Mesodermal cell (in vitro differentiated cells): Measurements from ENCODE around the gene MTHFR.

Source experiments
- H3K27ac ChIP-seq: 2 replicates; pipeline ENCODE4 v1.7.0; 2013; ENCODE audit warnings: mild to moderate bottlenecking, low read depth, low read length, moderate library complexity; ENCODE audit not compliant: severe bottlenecking
- H3K36me3 ChIP-seq: 2 replicates; pipeline ENCODE4 v1.7.1; 2013; ENCODE audit warnings: mild to moderate bottlenecking, low read length, moderate library complexity; ENCODE audit not compliant: control insufficient read depth, insufficient read depth
- H3K4me1 ChIP-seq: one replicate; pipeline ENCODE4 v1.7.1; 2013; ENCODE audit warnings: mild to moderate bottlenecking, low read length; ENCODE audit not compliant: insufficient read depth, control insufficient read depth, poor library complexity, severe bottlenecking
- H3K4me3 ChIP-seq: 2 replicates; pipeline ENCODE4 v1.7.0; 2013; ENCODE audit warnings: low read length, control low read depth, mild to moderate bottlenecking; ENCODE audit not compliant: insufficient read depth, poor library complexity, severe bottlenecking; ENCODE audit errors: extremely low read depth
- H3K9me3 ChIP-seq: 2 replicates; pipeline ENCODE4 v1.7.1; 2013; ENCODE audit warnings: mild to moderate bottlenecking, low read length, moderate library complexity; ENCODE audit not compliant: control insufficient read depth
- WGBS, 2 experiments: methylation state at CpG; one replicate each; pipeline ENCODE4 v1.1.5; 2013; ENCODE audit warnings: missing lambda C conversion rate in 2 of 2; ENCODE audit not compliant: insufficient coverage in 2 of 2; 5-methylcytosine and 5-hydroxymethylcytosine counted together

The MTHFR gene

GRCh38 chr1:11841245-11842153 is 35.7 kb upstream of the MTHFR start:
- no peak overlapping the region for H3K4me3 ChIP-seq
- H3K27ac ChIP-seq = no peak overlapping the region
- H3K4me1 ChIP-seq = no peaks in the 10 kb centered on the region
- peaks cover 89% of the 10 kb centered on the region for H3K36me3 ChIP-seq
- no peaks in the 10 kb centered on the region for H3K9me3 ChIP-seq
- 94 to 95% methylated on average over 16 of the region's 17 CpGs for WGBS, 2 experiments

- H3K4me3 ChIP-seq = no peak overlapping the region
- peaks cover 91% of the 10 kb centered on the region for H3K36me3 ChIP-seq
- no peaks in the 10 kb centered on the region for H3K4me1 ChIP-seq
- no peaks in the 10 kb centered on the region for H3K9me3 ChIP-seq
- no peak overlapping the region for H3K27ac ChIP-seq
- 97% methylated on average over 12 to 17 of the region's 20 CpGs for WGBS, 2 experiments
Observed at GRCh38 chr1:11839727-11840705, 34.3 kb upstream of the MTHFR start.

- no peaks in the 10 kb centered on the region for H3K9me3 ChIP-seq
- H3K4me1 ChIP-seq = no peaks in the 10 kb centered on the region
- H3K4me3 ChIP-seq = no peak overlapping the region
- peaks cover 91% of the 10 kb centered on the region for H3K36me3 ChIP-seq
- 74 to 75% methylated on average over 35 of the region's 40 CpGs for WGBS, 2 experiments
- no peak overlapping the region for H3K27ac ChIP-seq
Observed at GRCh38 chr1:11838349-11839272, 32.8 kb upstream of the MTHFR start.

GRCh38 chr1:11837767-11838348 is 32.1 kb upstream of the MTHFR start:
- Histone ChIP-seq H3K4me3 (no peak overlapping the region), H3K4me1 (no peaks in the 10 kb centered on the region), H3K27ac (no peak overlapping the region), H3K36me3 (peaks cover 93% of the 10 kb centered on the region), H3K9me3 (no peaks in the 10 kb centered on the region)
- 90 to 95% methylated on average over 9 to 11 of the region's 11 CpGs for WGBS, 2 experiments

- WGBS, 2 experiments = 96 to 97% methylated on average over 30 of the region's 36 CpGs
- peaks cover 93% of the 10 kb centered on the region for H3K36me3 ChIP-seq
- H3K27ac ChIP-seq = no peak overlapping the region
- H3K4me1 ChIP-seq = no peaks in the 10 kb centered on the region
- H3K9me3 ChIP-seq = no peaks in the 10 kb centered on the region
- H3K4me3 ChIP-seq = no peak overlapping the region
Observed at GRCh38 chr1:11836955-11837766, 31.4 kb upstream of the MTHFR start.

GRCh38 chr1:11835441-11836225 is 29.9 kb upstream of the MTHFR start:
- H3K36me3 ChIP-seq = peaks cover 93% of the 10 kb centered on the region
- WGBS, 2 experiments = 97 to 98% methylated on average over 23 to 27 of the region's 28 CpGs
- no peak overlapping the region for H3K4me3 ChIP-seq
- no peaks in the 10 kb centered on the region for H3K4me1 ChIP-seq
- no peaks in the 10 kb centered on the region for H3K9me3 ChIP-seq
- H3K27ac ChIP-seq = no peak overlapping the region

- WGBS, 2 experiments = 95 to 99% methylated on average over 13 of the region's 13 CpGs
- Histone ChIP-seq H3K27ac (no peak overlapping the region), H3K36me3 (peaks cover 93% of the 10 kb centered on the region), H3K4me3 (no peak overlapping the region), H3K4me1 (no peaks in the 10 kb centered on the region), H3K9me3 (no peaks in the 10 kb centered on the region)
Observed at GRCh38 chr1:11833900-11834299, 28.1 kb upstream of the MTHFR start.

GRCh38 chr1:11833497-11833896 is 27.7 kb upstream of the MTHFR start:
- peaks cover 94% of the 10 kb centered on the region for H3K36me3 ChIP-seq
- WGBS, 2 experiments = 92 to 97% methylated on average over 5 to 7 of the region's 8 CpGs
- no peaks in the 10 kb centered on the region for H3K4me1 ChIP-seq
- no peaks in the 10 kb centered on the region for H3K9me3 ChIP-seq
- no peak overlapping the region for H3K4me3 ChIP-seq
- H3K27ac ChIP-seq = no peak overlapping the region
